K562 (cell line): Measurements from ENCODE around the gene ADK.

ENCODE experiments used
- ATF1 ChIP-seq, 2 experiments: fragments of 450-650 bp in 1 of 2; IDR thresholded peaks; 2 replicates each; pipeline ENCODE4 v1.6.1; 2016; ENCODE audit warnings: missing compliant biosample characterization in 1 of 2, missing genetic modification characterization in 1 of 2
- ATF7 ChIP-seq: fragments of 450-650 bp; IDR thresholded peaks from 2 replicates; pipeline ENCODE4 v1.7.1; 2014; ENCODE audit warnings: mild to moderate bottlenecking, moderate library complexity
- KDM2B ChIP-seq: fragments of 250-450 bp; sonication (Bioruptor Pico); IDR thresholded peaks from 2 replicates; pipeline ENCODE4 v1.8.0; 2021; ENCODE audit warnings: mild to moderate bottlenecking, moderate library complexity
- MYNN ChIP-seq, 2 experiments: sonication (generic); formaldehyde crosslinking in 1 of 2; IDR thresholded peaks; 2 replicates each; pipeline versions ENCODE4 v1.5.0 to v1.6.1; 2016 to 2020; ENCODE audit warnings: antibody characterized with exemption in 1 of 2, missing genetic modification reagents in 1 of 2
- PHB2 ChIP-seq: fragments of 450-650 bp; IDR thresholded peaks from 2 replicates; pipeline ENCODE4 v1.6.1; 2017; ENCODE audit warnings: low read depth
- RAD21 ChIP-seq, 2 experiments: fragments of 250-450 bp in 1 of 2; fragments of 450-650 bp in 1 of 2; sonication (Bioruptor Pico) in 1 of 2; formaldehyde crosslinking in 1 of 2; IDR thresholded peaks in 1 of 2; conservative IDR thresholded peaks in 1 of 2; 2 replicates each; pipeline versions ENCODE4 v1.4.0 to v1.8.0; 2020 to 2022; ENCODE audit warnings: mild to moderate bottlenecking in 2 of 2, moderate library complexity in 1 of 2
- SIN3A ChIP-seq, 2 experiments: fragments of 150-350 bp in 1 of 2; IDR thresholded peaks; 2 replicates each; pipeline ENCODE4 v1.6.1; 2011 to 2016; ENCODE audit warnings: borderline replicate concordance in 2 of 2, low read depth in 2 of 2, low read length in 2 of 2, mild to moderate bottlenecking in 2 of 2, moderate library complexity in 2 of 2; ENCODE audit not compliant: control insufficient read depth in 1 of 2
- SIN3B ChIP-seq: fragments of 450-650 bp; IDR thresholded peaks from 2 replicates; pipeline ENCODE4 v1.6.1; 2017; ENCODE audit warnings: low read depth, mild to moderate bottlenecking, moderate library complexity
- TAF1 ChIP-seq: IDR thresholded peaks from 2 replicates; pipeline ENCODE4 v1.6.1; 2011; ENCODE audit warnings: mild to moderate bottlenecking, low read length, moderate library complexity; ENCODE audit not compliant: insufficient read depth, control insufficient read depth, severe bottlenecking; ENCODE audit errors: extremely low read depth
- YY1 ChIP-seq, 3 experiments: IDR thresholded peaks; 2 replicates each; pipeline ENCODE4 v1.6.1; 2011; ENCODE audit warnings: low read length in 2 of 3, mild to moderate bottlenecking in 2 of 3, moderate library complexity in 2 of 3, borderline replicate concordance in 1 of 3, control low read depth in 1 of 3, low read depth in 1 of 3; ENCODE audit not compliant: insufficient read depth in 3 of 3, insufficient replicate concordance in 2 of 3, control insufficient read depth in 1 of 3, insufficient read length in 1 of 3; ENCODE audit errors: extremely low read depth in 1 of 3
- TF ChIP-seq, protein P1 (sequence below): fragments of 450-650 bp; formaldehyde crosslinking; IDR thresholded peaks from 2 replicates; pipeline ENCODE4 v1.4.0; 2020; ENCODE audit warnings: mild to moderate bottlenecking, mixed read lengths
- TF ChIP-seq, protein P2 (sequence below), 2 experiments: fragments of 450-650 bp; formaldehyde crosslinking in 1 of 2; IDR thresholded peaks; 2 replicates each; pipeline versions ENCODE4 v1.4.0 to v1.6.1; 2014 to 2020; ENCODE audit warnings: mild to moderate bottlenecking in 2 of 2, borderline replicate concordance in 1 of 2, low read depth in 1 of 2
- TF ChIP-seq, protein P3 (sequence below), 3 experiments: IDR thresholded peaks in 2 of 3; conservative IDR thresholded peaks in 1 of 3; 2 replicates each; pipeline ENCODE4 v1.5.1; 2011 to 2012; ENCODE audit warnings: low read length in 3 of 3, mild to moderate bottlenecking in 3 of 3, control low read depth in 2 of 3, improper control_type of control experiment in 1 of 3, inconsistent platforms in 1 of 3, low read depth in 1 of 3, mixed read lengths in 1 of 3, moderate library complexity in 1 of 3; ENCODE audit not compliant: insufficient read depth in 2 of 3

DNA sequence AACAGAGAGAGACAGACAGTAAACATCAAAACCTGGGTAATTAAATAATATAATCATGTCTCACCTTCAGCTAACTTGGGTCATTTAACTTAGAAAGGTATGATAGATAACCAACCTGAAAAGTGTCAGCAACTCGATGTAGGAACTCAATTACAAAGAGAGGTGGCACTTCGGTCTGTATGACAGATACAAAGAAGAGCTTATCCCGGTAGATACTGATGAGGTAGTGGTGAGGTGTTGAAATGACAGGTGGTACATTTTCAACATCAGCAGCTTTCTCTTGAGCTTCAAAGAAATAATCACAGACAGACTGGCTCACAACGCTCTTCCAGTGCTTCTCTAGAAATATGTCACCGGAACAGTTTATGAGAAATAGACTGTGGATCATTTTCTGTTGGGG, 13.0 kb upstream of the ADK start:
- no peak for TF ChIP-seq KDM2B (CRISPR knock-in tag)
- TF ChIP-seq PHB2 = no peak
- TF ChIP-seq RAD21 (CRISPR knock-in tag; conservative IDR thresholded peaks at IDR 0.05 in 1 of 2, IDR thresholded peaks at IDR 0.05 in 1 of 2) = no peak
- TF ChIP-seq, protein P1, sequence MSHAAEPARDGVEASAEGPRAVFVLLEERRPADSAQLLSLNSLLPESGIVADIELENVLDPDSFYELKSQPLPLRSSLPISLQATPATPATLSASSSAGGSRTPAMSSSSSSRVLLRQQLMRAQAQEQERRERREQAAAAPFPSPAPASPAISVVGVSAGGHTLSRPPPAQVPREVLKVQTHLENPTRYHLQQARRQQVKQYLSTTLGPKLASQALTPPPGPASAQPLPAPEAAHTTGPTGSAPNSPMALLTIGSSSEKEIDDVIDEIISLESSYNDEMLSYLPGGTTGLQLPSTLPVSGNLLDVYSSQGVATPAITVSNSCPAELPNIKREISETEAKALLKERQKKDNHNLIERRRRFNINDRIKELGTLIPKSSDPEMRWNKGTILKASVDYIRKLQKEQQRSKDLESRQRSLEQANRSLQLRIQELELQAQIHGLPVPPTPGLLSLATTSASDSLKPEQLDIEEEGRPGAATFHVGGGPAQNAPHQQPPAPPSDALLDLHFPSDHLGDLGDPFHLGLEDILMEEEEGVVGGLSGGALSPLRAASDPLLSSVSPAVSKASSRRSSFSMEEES (CRISPR knock-in tag) = no peak
- TF ChIP-seq, protein P2, sequence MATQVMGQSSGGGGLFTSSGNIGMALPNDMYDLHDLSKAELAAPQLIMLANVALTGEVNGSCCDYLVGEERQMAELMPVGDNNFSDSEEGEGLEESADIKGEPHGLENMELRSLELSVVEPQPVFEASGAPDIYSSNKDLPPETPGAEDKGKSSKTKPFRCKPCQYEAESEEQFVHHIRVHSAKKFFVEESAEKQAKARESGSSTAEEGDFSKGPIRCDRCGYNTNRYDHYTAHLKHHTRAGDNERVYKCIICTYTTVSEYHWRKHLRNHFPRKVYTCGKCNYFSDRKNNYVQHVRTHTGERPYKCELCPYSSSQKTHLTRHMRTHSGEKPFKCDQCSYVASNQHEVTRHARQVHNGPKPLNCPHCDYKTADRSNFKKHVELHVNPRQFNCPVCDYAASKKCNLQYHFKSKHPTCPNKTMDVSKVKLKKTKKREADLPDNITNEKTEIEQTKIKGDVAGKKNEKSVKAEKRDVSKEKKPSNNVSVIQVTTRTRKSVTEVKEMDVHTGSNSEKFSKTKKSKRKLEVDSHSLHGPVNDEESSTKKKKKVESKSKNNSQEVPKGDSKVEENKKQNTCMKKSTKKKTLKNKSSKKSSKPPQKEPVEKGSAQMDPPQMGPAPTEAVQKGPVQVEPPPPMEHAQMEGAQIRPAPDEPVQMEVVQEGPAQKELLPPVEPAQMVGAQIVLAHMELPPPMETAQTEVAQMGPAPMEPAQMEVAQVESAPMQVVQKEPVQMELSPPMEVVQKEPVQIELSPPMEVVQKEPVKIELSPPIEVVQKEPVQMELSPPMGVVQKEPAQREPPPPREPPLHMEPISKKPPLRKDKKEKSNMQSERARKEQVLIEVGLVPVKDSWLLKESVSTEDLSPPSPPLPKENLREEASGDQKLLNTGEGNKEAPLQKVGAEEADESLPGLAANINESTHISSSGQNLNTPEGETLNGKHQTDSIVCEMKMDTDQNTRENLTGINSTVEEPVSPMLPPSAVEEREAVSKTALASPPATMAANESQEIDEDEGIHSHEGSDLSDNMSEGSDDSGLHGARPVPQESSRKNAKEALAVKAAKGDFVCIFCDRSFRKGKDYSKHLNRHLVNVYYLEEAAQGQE (IDR thresholded peaks at IDR 0.05; ENCODE audit: borderline replicate concordance) = no peak
- TF ChIP-seq, protein P2 (CRISPR knock-in tag; IDR thresholded peaks at IDR 0.05; ENCODE audit: low read depth) = no peak
- no peak for TF ChIP-seq YY1 (IDR thresholded peaks at IDR 0.05; ENCODE audit: borderline replicate concordance in 1 of 3, control insufficient read depth in 1 of 3, extremely low read depth in 1 of 3, insufficient read depth in 3 of 3, insufficient read length in 1 of 3, insufficient replicate concordance in 2 of 3, low read depth in 1 of 3, low read length in 2 of 3)
- no peak for TF ChIP-seq MYNN (IDR thresholded peaks at IDR 0.05)
- TF ChIP-seq MYNN (CRISPR knock-in tag; IDR thresholded peaks at IDR 0.05) = no peak
- no peak for TF ChIP-seq SIN3A (IDR thresholded peaks at IDR 0.05; ENCODE audit: borderline replicate concordance in 2 of 2, control insufficient read depth in 1 of 2, low read depth in 2 of 2, low read length in 2 of 2)
- TF ChIP-seq ATF1 (CRISPR knock-in tag; IDR thresholded peaks at IDR 0.05) = no peak
- TF ChIP-seq ATF1 (tag; IDR thresholded peaks at IDR 0.05) = no peak
- TF ChIP-seq SIN3B = no peak
- TF ChIP-seq ATF7 = no peak
- TF ChIP-seq TAF1 = no peak
- TF ChIP-seq, protein P3, sequence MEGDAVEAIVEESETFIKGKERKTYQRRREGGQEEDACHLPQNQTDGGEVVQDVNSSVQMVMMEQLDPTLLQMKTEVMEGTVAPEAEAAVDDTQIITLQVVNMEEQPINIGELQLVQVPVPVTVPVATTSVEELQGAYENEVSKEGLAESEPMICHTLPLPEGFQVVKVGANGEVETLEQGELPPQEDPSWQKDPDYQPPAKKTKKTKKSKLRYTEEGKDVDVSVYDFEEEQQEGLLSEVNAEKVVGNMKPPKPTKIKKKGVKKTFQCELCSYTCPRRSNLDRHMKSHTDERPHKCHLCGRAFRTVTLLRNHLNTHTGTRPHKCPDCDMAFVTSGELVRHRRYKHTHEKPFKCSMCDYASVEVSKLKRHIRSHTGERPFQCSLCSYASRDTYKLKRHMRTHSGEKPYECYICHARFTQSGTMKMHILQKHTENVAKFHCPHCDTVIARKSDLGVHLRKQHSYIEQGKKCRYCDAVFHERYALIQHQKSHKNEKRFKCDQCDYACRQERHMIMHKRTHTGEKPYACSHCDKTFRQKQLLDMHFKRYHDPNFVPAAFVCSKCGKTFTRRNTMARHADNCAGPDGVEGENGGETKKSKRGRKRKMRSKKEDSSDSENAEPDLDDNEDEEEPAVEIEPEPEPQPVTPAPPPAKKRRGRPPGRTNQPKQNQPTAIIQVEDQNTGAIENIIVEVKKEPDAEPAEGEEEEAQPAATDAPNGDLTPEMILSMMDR (IDR thresholded peaks at IDR 0.05 in 2 of 3, conservative IDR thresholded peaks at IDR 0.05 in 1 of 3; ENCODE audit: insufficient read depth in 2 of 3, low read depth in 1 of 3, low read length in 3 of 3) = no peak
